Measurements from ENCODE around the gene NDUFC1.

- TF ChIP-seq CTCF (conservative IDR thresholded peaks at IDR 0.05) = no peak
- no peak for TF ChIP-seq ZFX (IDR thresholded peaks at IDR 0.05)
Observed at GRCh38 chr4:139266208-139266582, 36.1 kb downstream of the NDUFC1 start.

Measured in C4-2B (cell line).